Gastrocnemius medialis (tissue), 4 donors: ENCODE measurements around the gene FNDC3A. TPM values are rescaled to one million over a fixed set of nuclear protein-coding genes. Genes with fewer than 3 reads are reported as not detected.

Source experiments
- ATAC-seq, 2 donors: fragments of 150-250 bp; one replicate each; pipeline ENCODE4 v1.9.1; 2016
- DNase-seq, 2 donors: peaks; one replicate each; pipeline ENCODE4 v3.0.0-alpha.2; 2019
- H3K27ac ChIP-seq, 4 donors: fragments of 200-600 bp; sonication (generic); 1 replicate in 1 of 4; 2 replicates in 3 of 4; pipeline ENCODE4 v1.5.1; 2016 to 2018; ENCODE audit warnings: mild to moderate bottlenecking in 2 of 4, moderate library complexity in 1 of 4
- H3K27me3 ChIP-seq, 3 donors: fragments of 200-600 bp; sonication (generic) in 2 of 3; 1 replicate in 1 of 3; 2 replicates in 2 of 3; pipeline versions ENCODE4 v1.5.1 to v1.6.0; 2016 to 2019; ENCODE audit warnings: mild to moderate bottlenecking in 1 of 3, moderate library complexity in 1 of 3
- H3K36me3 ChIP-seq, 2 donors: fragments of 200-600 bp; sonication (generic) in 1 of 2; one replicate each; pipeline ENCODE4 v1.5.1; 2017 to 2018
- H3K4me1 ChIP-seq, 2 donors: fragments of 200-600 bp; sonication (generic) in 1 of 2; one replicate each; pipeline ENCODE4 v1.5.1; 2016 to 2017; ENCODE audit warnings: mild to moderate bottlenecking in 2 of 2
- H3K4me3 ChIP-seq, 4 donors: fragments of 200-600 bp; sonication (generic) in 3 of 4; 1 replicate in 1 of 4; 2 replicates in 3 of 4; pipeline ENCODE4 v1.5.1; 2016 to 2019; ENCODE audit warnings: mild to moderate bottlenecking in 2 of 4
- H3K9me3 ChIP-seq, 3 donors: fragments of 200-600 bp; sonication (generic) in 2 of 3; 1 replicate in 1 of 3; 2 replicates in 2 of 3; pipeline ENCODE4 v1.5.1; 2016 to 2019
- POLR2A ChIP-seq, 2 donors: fragments of 450-650 bp; IDR thresholded peaks; one replicate each; pipeline ENCODE4 v1.6.1; 2017; ENCODE audit warnings: antibody characterized with exemption in 2 of 2, mild to moderate bottlenecking in 2 of 2, moderate library complexity in 2 of 2
- in situ Hi-C, 4 donors: fragments of 200-750 bp; cut with MboI; loops; one replicate each; pipeline versions ENCODE4 v1.15.0 to v1.8.0; 2017; ENCODE audit warnings: low sequenced_read_pairs in 4 of 4
- intact Hi-C: fragments of 100-400 bp; cut with DNase I; formaldehyde crosslinking; loops from one replicate; pipeline ENCODE4 v1.15.1; 2023; ENCODE audit warnings: low total_unique reads
- total RNA-seq, 4 donors: library from RNA; depleted of rRNA; stranded (reverse); fragments of >200 nt; gene quantifications; one replicate each; pipeline versions ENCODE4 v1.1.0 to v1.2.3, GENCODE V29; 2016
- TF ChIP-seq, protein P1 (sequence below), 5 experiments: fragments of 450-650 bp in 3 of 5; fragments of 200-600 bp in 2 of 5; sonication (generic) in 2 of 5; IDR thresholded peaks in 4 of 5; conservative IDR thresholded peaks in 1 of 5; 1 replicate in 4 of 5; 2 replicates in 1 of 5; pipeline ENCODE4 v1.5.1; 2016 to 2019; ENCODE audit warnings: antibody characterized with exemption in 5 of 5, mild to moderate bottlenecking in 3 of 5, moderate library complexity in 3 of 5

Gene FNDC3A
- total RNA-seq, 4 donors from 2014 or later: 9.6 to 18.3 (median 10.4) TPM

DNA sequence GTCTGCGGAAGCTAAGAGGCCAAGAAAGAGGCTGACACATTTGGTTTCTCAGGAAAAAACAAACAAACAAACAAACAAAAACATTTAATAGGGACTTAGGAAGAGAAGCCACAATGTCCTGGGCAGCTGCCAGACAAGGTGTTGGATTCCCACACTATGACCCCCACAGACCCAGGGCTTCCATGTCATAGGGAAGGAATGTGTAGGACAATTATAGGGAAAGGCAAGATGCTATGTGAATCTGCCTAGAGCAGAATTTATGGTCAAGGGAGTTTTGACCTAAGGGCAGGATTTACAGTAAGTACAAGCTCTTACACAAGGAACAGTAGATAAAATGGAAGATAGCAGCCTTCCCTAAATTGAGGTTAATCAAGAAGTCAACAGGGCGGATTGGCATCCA lies 262.9 kb downstream of the FNDC3A start:
- Histone ChIP-seq H3K9me3 (no peaks in the 10 kb centered on the region), H3K4me3 (no peak overlapping the region), H3K27me3 (no peaks in the 10 kb centered on the region), H3K27ac (no peak overlapping the region), H3K4me1 (no peaks in the 10 kb centered on the region), H3K36me3 (no peaks in the 10 kb centered on the region)
- in situ Hi-C loops: no loop called here
- intact Hi-C loops: no loop called here
- TF ChIP-seq, protein P1, sequence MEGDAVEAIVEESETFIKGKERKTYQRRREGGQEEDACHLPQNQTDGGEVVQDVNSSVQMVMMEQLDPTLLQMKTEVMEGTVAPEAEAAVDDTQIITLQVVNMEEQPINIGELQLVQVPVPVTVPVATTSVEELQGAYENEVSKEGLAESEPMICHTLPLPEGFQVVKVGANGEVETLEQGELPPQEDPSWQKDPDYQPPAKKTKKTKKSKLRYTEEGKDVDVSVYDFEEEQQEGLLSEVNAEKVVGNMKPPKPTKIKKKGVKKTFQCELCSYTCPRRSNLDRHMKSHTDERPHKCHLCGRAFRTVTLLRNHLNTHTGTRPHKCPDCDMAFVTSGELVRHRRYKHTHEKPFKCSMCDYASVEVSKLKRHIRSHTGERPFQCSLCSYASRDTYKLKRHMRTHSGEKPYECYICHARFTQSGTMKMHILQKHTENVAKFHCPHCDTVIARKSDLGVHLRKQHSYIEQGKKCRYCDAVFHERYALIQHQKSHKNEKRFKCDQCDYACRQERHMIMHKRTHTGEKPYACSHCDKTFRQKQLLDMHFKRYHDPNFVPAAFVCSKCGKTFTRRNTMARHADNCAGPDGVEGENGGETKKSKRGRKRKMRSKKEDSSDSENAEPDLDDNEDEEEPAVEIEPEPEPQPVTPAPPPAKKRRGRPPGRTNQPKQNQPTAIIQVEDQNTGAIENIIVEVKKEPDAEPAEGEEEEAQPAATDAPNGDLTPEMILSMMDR (IDR thresholded peaks at IDR 0.05 in 4 of 5, conservative IDR thresholded peaks at IDR 0.05 in 1 of 5): no peak
- no peak for TF ChIP-seq POLR2A (IDR thresholded peaks at IDR 0.05)
- no peak for ATAC-seq
- DNase-seq: no peak

DNA sequence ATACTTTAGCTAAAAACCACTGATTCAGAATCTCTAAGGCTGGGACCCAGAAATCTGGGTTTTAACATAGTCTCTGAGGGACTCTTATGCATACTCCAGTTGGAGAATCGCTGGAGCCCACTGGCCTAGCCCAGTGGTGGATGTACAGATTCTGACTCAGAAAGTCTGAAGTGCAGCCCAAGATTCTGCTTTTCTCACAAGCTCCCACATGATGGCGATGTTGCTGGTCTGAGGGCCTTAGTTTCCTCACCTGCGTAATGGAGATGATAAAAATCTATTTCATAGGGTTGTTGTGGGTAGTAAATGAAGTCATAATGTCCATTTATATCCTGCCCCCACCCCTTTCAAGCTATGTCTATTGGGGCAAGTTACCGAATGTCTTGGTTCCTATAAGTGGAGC lies 264.3 kb downstream of the FNDC3A start:
- no peaks in the 10 kb centered on the region for H3K27me3 ChIP-seq
- DNase-seq (no peak), ATAC-seq (peak in 1 of 2 donors; percentile 49)
- H3K9me3 ChIP-seq: no peaks in the 10 kb centered on the region
- in situ Hi-C loops (no loop called here), intact Hi-C loops (loop anchor here (10.0 kb wide), 1 partner anchor 145 kb away; no protein-coding TSS in a partner anchor)
- TF ChIP-seq POLR2A (IDR thresholded peaks at IDR 0.05): no peak
- TF ChIP-seq, protein P1 (IDR thresholded peaks at IDR 0.05 in 4 of 5, conservative IDR thresholded peaks at IDR 0.05 in 1 of 5): peak in 1 of 5 experiments; percentile 19
- H3K36me3 ChIP-seq: no peaks in the 10 kb centered on the region
- no peaks in the 10 kb centered on the region for H3K4me1 ChIP-seq
- H3K4me3 ChIP-seq: no peak overlapping the region
- H3K27ac ChIP-seq: no peak overlapping the region

DNA sequence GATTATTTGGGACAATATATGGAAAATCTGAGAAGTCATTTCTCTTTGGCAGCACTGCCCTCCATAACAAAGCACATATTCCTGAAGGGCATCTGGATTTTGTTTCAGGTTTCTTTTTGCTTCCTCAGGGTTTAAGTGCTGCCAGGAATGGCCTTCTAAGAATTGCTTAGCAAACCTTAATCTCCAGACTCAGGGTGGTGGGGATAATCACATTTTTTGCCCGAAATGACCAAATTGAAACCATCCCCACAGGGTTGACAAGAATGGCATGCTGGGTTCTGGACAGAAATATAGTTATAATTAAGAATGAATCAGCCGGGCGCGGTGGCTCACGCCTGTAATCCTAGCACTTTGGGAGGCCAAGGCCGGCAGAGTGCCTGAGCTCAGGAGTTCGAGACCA lies 265.6 kb downstream of the FNDC3A start:
- no peak for DNase-seq
- Histone ChIP-seq H3K4me3 (no peak overlapping the region), H3K36me3 (no peaks in the 10 kb centered on the region), H3K9me3 (no peaks in the 10 kb centered on the region), H3K27me3 (no peaks in the 10 kb centered on the region), H3K27ac (no peak overlapping the region), H3K4me1 (no peaks in the 10 kb centered on the region)
- ATAC-seq: no peak
- intact Hi-C loops: loop anchor here (10.0 kb wide), 1 partner anchor 146 kb away; no protein-coding TSS in a partner anchor
- TF ChIP-seq, protein P1 (IDR thresholded peaks at IDR 0.05 in 4 of 5, conservative IDR thresholded peaks at IDR 0.05 in 1 of 5): no peak
- no peak for TF ChIP-seq POLR2A (IDR thresholded peaks at IDR 0.05)
- in situ Hi-C loops: no loop called here

DNA sequence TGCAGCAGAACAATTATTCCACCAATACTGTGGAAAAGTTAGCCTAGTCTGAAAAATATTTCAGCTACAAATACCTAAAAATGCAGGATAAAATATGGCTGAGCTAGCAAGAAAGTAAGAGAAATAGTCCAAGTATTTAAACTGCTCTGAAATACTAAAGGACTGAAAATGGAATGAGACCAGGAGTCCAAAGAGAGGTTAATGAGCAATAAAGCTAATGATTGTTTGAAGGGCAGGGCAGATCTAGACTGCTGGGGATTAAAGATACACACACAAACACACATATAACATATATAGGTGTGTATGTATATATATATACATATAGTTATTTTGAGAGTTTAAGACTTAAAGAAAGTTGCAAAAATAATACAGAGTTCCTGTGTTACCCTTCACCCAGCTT lies 269.4 kb downstream of the FNDC3A start:
- DNase-seq: no peak
- in situ Hi-C loops (no loop called here), intact Hi-C loops (loop anchor here (5.0 to 10.0 kb wide), 2 partner anchors 150 to 268 kb away; partner anchors contain the start of gene FNDC3A)
- ATAC-seq: no peak
- Histone ChIP-seq H3K4me1 (peaks cover 13 to 17% of the 10 kb centered on the region in 2 donors), H3K4me3 (no peak overlapping the region), H3K9me3 (no peaks in the 10 kb centered on the region), H3K36me3 (peaks cover 0 to 6% of the 10 kb centered on the region in 2 donors), H3K27me3 (no peaks in the 10 kb centered on the region), H3K27ac (no peak overlapping the region)
- no peak for TF ChIP-seq POLR2A (IDR thresholded peaks at IDR 0.05)
- TF ChIP-seq, protein P1 (IDR thresholded peaks at IDR 0.05 in 4 of 5, conservative IDR thresholded peaks at IDR 0.05 in 1 of 5): no peak
